K562 (cell line): ENCODE data around the gene TUBD1. TPM values are rescaled to one million over a fixed set of nuclear protein-coding genes. Genes with fewer than 3 reads are reported as not detected.

Source experiments
- ATAC-seq: fragments of 200-7000 bp; cut with Tn5 transposase; 3 replicates; pipeline ENCODE4 v1.9.1; 2020; ENCODE audit warnings: moderate library complexity
- BruUV-seq: library from RNA; stranded (reverse); fragments of 400-500 nt; replicated peaks from 2 replicates; lab custom pipeline; 2021; lab: Mats Ljungman, UMichigan
- CTCF ChIA-PET: fragments of 300-600 bp; formaldehyde crosslinking; extraction: SDS; loops from one replicate; lab custom pipeline; 2021; ENCODE audit warnings: low intra/inter-chr PET ratio; lab: Yijun Ruan, JAX
- POLR2A ChIA-PET: fragments of 300-600, 350-650 bp; sonication (Branson Sonifier 250); formaldehyde crosslinking; extraction: SDS; loops from one replicate; lab custom pipeline; 2021; ENCODE audit warnings: antibody characterized with exemption, inconsistent platforms; lab: Yijun Ruan, JAX
- DNase-seq, 4 experiments: peaks; one replicate each; pipeline versions ENCODE4 v3.0.0 to v3.0.0-alpha.2; 2011 to 2018; ENCODE audit warnings: low spot score in 3 of 4, mixed read lengths in 3 of 4; ENCODE audit errors: extremely low read depth in 1 of 4
- FAIRE-seq: peaks from 2 replicates; lab custom pipeline; 2011; peaks lifted over from hg19 to GRCh38; lab: Jason Lieb, UNC
- H2AFZ ChIP-seq: 2 replicates; pipeline ENCODE4 v1.6.0; 2011; ENCODE audit warnings: low read depth, low read length, control low read depth, inconsistent platforms
- H3K27ac ChIP-seq: fragments of 200-600 bp; 3 replicates; pipeline ENCODE4 v1.8.0; 2011; ENCODE audit warnings: low read depth, mild to moderate bottlenecking, control low read depth, inconsistent platforms, low read length, moderate library complexity, mixed read lengths; ENCODE audit errors: extremely low read depth
- H3K27me3 ChIP-seq, 2 experiments: fragments of 300-600 bp in 1 of 2; 2 replicates in 1 of 2; 3 replicates in 1 of 2; pipeline versions ENCODE4 v1.6.0 to v1.8.0; 2011; ENCODE audit warnings: inconsistent platforms in 2 of 2, low read length in 2 of 2, mild to moderate bottlenecking in 1 of 2, mixed read lengths in 1 of 2, moderate library complexity in 1 of 2; ENCODE audit not compliant: control insufficient read depth in 2 of 2, insufficient read depth in 2 of 2
- H3K36me3 ChIP-seq: fragments of 300-600 bp; 3 replicates; pipeline ENCODE4 v1.8.0; 2011; ENCODE audit warnings: mild to moderate bottlenecking, low read length, inconsistent platforms; ENCODE audit not compliant: control insufficient read depth, insufficient read depth
- H3K4me1 ChIP-seq, 2 experiments: fragments of 200-600 bp in 1 of 2; replicated peaks in 1 of 2; 2 replicates in 1 of 2; 3 replicates in 1 of 2; pipeline versions ENCODE4 v1.5.1 to v1.8.0; 2011; ENCODE audit warnings: inconsistent platforms in 2 of 2, low read length in 2 of 2, mild to moderate bottlenecking in 1 of 2, mixed read lengths in 1 of 2, moderate library complexity in 1 of 2; ENCODE audit not compliant: control insufficient read depth in 2 of 2, insufficient read depth in 2 of 2
- H3K4me2 ChIP-seq: 2 replicates; pipeline ENCODE4 v1.6.1; 2011; ENCODE audit warnings: low read length, control low read depth, inconsistent platforms, mixed read lengths; ENCODE audit not compliant: insufficient read depth
- H3K4me3 ChIP-seq: fragments of 200-600 bp; sonication (generic), shearing (Covaris generic); 2 replicates; pipeline ENCODE4 v1.5.1; 2016; ENCODE audit warnings: control low read depth, inconsistent platforms
- H3K79me2 ChIP-seq: fragments of 200-600 bp; 3 replicates; pipeline ENCODE4 v1.8.0; 2011; ENCODE audit warnings: low read length, inconsistent platforms; ENCODE audit not compliant: control insufficient read depth, insufficient read depth
- H3K9ac ChIP-seq, 2 experiments: 2 replicates each; pipeline versions ENCODE4 v1.6.0 to v1.6.1; 2011; ENCODE audit warnings: low read depth in 2 of 2, low read length in 2 of 2, control low read depth in 1 of 2, inconsistent platforms in 1 of 2, mild to moderate bottlenecking in 1 of 2, mixed read lengths in 1 of 2; ENCODE audit not compliant: insufficient read depth in 1 of 2
- H3K9me1 ChIP-seq: one replicate; pipeline ENCODE4 v1.6.0; 2011; ENCODE audit warnings: inconsistent platforms, mild to moderate bottlenecking, low read length, moderate library complexity; ENCODE audit not compliant: control insufficient read depth, insufficient read depth
- H3K9me3 ChIP-seq: replicated peaks from 2 replicates; pipeline ENCODE4 v1.5.1; 2011; ENCODE audit warnings: low read depth, low read length, inconsistent platforms; ENCODE audit not compliant: control insufficient read depth, insufficient read depth
- H4K20me1 ChIP-seq: replicated peaks from 2 replicates; pipeline ENCODE4 v1.6.1; 2011; ENCODE audit warnings: low read length, inconsistent platforms, mixed read lengths; ENCODE audit not compliant: control insufficient read depth, insufficient read depth
- WGBS: fragments of 100-300 bp; shearing (Covaris generic); methylation state at CpG from one replicate; pipeline ENCODE4 v1.1.6; 2016; ENCODE audit warnings: low coverage, mixed read lengths; ENCODE audit not compliant: insufficient coverage; ENCODE audit errors: missing lambda C conversion rate; 5-methylcytosine and 5-hydroxymethylcytosine counted together
- in situ Hi-C: fragments of 300-500 bp; cut with MboI; formaldehyde crosslinking; loops from 4 replicates; pipeline ENCODE4 v1.15.0; 2018; ENCODE audit warnings: inconsistent platforms, mixed read lengths
- intact Hi-C: fragments of 100-400 bp; cut with micrococcal nuclease; formaldehyde crosslinking; loops from 2 replicates; pipeline ENCODE4 v1.14.2; 2022
- polyA plus RNA-seq, 8 experiments: library from polyadenylated mRNA; depleted of rRNA in 4 of 8; stranded (reverse) in 5 of 8; unstranded in 3 of 8; fragments of >200 nt; fragmentation: Nextera tagmentation in 2 of 8; fragmentation: Illumina TruSeq in 1 of 8; extraction: Ambion mirVana in 2 of 8; extraction: Trizol in 1 of 8; gene quantifications; 2 replicates each; pipeline versions ENCODE4 v1.2.1 to v1.2.3, GENCODE V29; 2011 to 2014; ENCODE audit warnings: inconsistent platforms in 1 of 8, missing spikeins in 1 of 8
- total RNA-seq, 7 experiments: library from RNA; depleted of rRNA in 6 of 7; stranded (reverse); fragments of >200 nt in 6 of 7; fragmentation: Illumina TruSeq in 2 of 7; extraction: Trizol in 2 of 7; gene quantifications; 2 replicates each; pipeline versions ENCODE4 v1.2.1 to v1.2.3, GENCODE V29; 2011 to 2021; ENCODE audit warnings: low replicate concordance in 1 of 7
- TF ChIP-seq, protein P1 (sequence below): sonication (generic); formaldehyde crosslinking; IDR thresholded peaks from 2 replicates; pipeline ENCODE4 v1.8.0; 2022; ENCODE audit warnings: mild to moderate bottlenecking, missing genetic modification reagents, borderline replicate concordance
- TF ChIP-seq, protein P2 (sequence below), 3 experiments: fragments of 200-800 bp in 1 of 3; fragments of 250-450 bp in 1 of 3; fragments of 450-650 bp in 1 of 3; sonication (Bioruptor Pico) in 1 of 3; sonication (Bioruptor generic) in 1 of 3; formaldehyde crosslinking in 1 of 3; IDR thresholded peaks; 2 replicates each; pipeline versions ENCODE4 v1.6.1 to v1.8.0; 2016 to 2022; ENCODE audit warnings: mild to moderate bottlenecking in 2 of 3, missing genetic modification characterization in 2 of 3, missing compliant biosample characterization in 1 of 3, moderate library complexity in 1 of 3

The TUBD1 gene
- total and polyA plus RNA-seq, 9 of the 15 experiments (the other 6 are each of a cell fraction or from before 2014, with no cell fraction given) = 10.8 to 35.3 (median 17.9) TPM

DNA sequence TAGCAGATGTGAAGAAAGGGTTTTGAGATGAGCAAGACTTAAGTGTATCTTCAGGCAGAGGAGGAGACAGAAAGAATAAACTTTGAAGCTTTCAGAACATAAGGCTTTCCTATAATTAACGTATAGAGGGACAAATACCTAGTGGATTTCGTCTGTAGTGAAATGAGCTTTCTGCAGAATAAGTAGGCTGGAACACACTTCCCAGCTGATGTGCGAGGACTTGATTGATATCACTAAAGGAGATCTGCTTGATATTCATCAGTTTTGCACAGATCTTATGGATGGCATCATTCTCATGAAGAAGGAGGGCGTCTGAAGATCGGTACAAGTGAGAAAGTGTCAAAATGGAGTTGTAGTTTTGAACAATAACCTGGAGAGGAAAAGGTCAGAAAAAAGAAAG is 14.8 kb downstream of the TUBD1 start:
- BruUV-seq = no TSS peak
- Histone ChIP-seq H2AFZ (no peak overlapping the region), H3K9me3 (no peaks in the 10 kb centered on the region), H3K36me3 (peaks cover 71% of the 10 kb centered on the region), H3K4me3 (no peak overlapping the region), H3K79me2 (no peaks in the 10 kb centered on the region), H3K27me3 (no peaks in the 10 kb centered on the region), H3K4me1 (no peaks in the 10 kb centered on the region), H3K9ac (no peak overlapping the region), H3K9me1 (no peaks in the 10 kb centered on the region), H4K20me1 (no peaks in the 10 kb centered on the region), H3K27ac (no peak overlapping the region), H3K4me2 (no peak overlapping the region)
- intact Hi-C loops (no loop called here), in situ Hi-C loops (no loop called here)
- 71% methylated on average over 5 of the region's 5 CpGs for WGBS
- FAIRE-seq (no peak), ATAC-seq (no peak), DNase-seq (no peak)
- ChIA-PET CTCF (no interaction called here), POLR2A (interaction anchor here (1.0 to 1.2 kb wide), 2 partner anchors 14 to 16 kb away, joined by 3 to 4 read pairs; no protein-coding TSS in a partner anchor)
- TF ChIP-seq, protein P1, sequence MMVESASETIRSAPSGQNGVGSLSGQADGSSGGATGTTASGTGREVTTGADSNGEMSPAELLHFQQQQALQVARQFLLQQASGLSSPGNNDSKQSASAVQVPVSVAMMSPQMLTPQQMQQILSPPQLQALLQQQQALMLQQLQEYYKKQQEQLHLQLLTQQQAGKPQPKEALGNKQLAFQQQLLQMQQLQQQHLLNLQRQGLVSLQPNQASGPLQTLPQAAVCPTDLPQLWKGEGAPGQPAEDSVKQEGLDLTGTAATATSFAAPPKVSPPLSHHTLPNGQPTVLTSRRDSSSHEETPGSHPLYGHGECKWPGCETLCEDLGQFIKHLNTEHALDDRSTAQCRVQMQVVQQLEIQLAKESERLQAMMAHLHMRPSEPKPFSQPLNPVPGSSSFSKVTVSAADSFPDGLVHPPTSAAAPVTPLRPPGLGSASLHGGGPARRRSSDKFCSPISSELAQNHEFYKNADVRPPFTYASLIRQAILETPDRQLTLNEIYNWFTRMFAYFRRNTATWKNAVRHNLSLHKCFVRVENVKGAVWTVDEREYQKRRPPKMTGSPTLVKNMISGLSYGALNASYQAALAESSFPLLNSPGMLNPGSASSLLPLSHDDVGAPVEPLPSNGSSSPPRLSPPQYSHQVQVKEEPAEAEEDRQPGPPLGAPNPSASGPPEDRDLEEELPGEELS (CRISPR knock-in tag) = no peak
- TF ChIP-seq, protein P2, sequence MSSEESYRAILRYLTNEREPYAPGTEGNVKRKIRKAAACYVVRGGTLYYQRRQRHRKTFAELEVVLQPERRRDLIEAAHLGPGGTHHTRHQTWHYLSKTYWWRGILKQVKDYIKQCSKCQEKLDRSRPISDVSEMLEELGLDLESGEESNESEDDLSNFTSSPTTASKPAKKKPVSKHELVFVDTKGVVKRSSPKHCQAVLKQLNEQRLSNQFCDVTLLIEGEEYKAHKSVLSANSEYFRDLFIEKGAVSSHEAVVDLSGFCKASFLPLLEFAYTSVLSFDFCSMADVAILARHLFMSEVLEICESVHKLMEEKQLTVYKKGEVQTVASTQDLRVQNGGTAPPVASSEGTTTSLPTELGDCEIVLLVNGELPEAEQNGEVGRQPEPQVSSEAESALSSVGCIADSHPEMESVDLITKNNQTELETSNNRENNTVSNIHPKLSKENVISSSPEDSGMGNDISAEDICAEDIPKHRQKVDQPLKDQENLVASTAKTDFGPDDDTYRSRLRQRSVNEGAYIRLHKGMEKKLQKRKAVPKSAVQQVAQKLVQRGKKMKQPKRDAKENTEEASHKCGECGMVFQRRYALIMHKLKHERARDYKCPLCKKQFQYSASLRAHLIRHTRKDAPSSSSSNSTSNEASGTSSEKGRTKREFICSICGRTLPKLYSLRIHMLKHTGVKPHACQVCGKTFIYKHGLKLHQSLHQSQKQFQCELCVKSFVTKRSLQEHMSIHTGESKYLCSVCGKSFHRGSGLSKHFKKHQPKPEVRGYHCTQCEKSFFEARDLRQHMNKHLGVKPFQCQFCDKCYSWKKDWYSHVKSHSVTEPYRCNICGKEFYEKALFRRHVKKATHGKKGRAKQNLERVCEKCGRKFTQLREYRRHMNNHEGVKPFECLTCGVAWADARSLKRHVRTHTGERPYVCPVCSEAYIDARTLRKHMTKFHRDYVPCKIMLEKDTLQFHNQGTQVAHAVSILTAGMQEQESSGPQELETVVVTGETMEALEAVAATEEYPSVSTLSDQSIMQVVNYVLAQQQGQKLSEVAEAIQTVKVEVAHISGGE (CRISPR knock-in tag; IDR thresholded peaks at IDR 0.05) = peak in 1 of 3 experiments; percentile 83; a peak in 2 of 6 replicates
